Measurements from ENCODE around the gene FBXW7. TPM values are rescaled to one million over a fixed set of nuclear protein-coding genes. Genes with fewer than 3 reads are reported as not detected.

Gene FBXW7
- polyA plus RNA-seq, 1 donor: 19.2 TPM

DNA sequence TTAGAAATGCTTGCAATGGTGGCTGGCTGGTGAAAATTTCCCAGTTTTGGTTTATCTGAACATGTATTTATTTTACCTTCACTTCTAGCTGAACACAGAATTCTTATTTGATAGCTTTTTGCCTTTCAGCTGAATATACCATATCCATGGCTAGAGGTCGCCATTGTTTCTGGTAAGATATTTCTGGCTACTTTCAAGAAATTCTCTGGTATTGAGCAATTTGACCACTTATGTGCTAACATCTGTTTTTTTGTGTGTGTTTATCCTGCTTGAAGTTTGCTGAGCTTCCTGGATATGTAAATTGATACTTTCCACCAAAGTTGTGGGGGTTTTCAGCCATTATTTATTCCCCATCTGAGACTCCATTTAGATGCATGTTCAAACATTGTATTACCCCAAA lies 75.4 kb downstream of the FBXW7 start:
- no peak overlapping the region for H3K27ac ChIP-seq (ENCODE audit: low read length)
- DNase-seq: no peak
- no peaks in the 10 kb centered on the region for H3K27me3 ChIP-seq (ENCODE audit: control insufficient read depth, insufficient read depth, low read length)
- H3K36me3 ChIP-seq (ENCODE audit: control insufficient read depth, insufficient read depth, low read length): no peaks in the 10 kb centered on the region
- no CpG with 5 or more reads among the region's 1 CpG for WGBS (ENCODE audit: insufficient coverage, low lambda C conversion rate)
- H3K9me3 ChIP-seq (ENCODE audit: control insufficient read depth, low read depth, low read length): no peaks in the 10 kb centered on the region
- H3K4me1 ChIP-seq (ENCODE audit: control insufficient read depth, insufficient read depth, low read length): no peaks in the 10 kb centered on the region
- no peak overlapping the region for H3K4me3 ChIP-seq (ENCODE audit: low read length)

DNA sequence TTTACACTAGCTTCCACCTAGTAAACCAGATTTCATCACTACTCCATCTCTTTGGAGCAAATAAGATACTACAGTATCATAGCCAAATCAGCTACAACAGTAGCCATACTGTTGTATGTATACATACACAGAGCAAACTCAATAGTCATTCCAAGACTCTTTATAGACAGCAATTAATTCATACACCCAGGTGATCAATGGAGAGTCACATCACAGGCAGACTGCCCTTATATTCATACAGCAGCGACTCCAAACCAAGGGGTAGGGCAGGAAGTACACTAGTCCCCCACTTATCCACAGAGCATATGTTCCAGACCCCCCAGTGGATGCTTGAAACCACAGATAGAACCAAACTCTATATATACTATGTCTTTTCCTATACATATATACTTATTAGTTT lies 76.6 kb downstream of the FBXW7 start:
- no peaks in the 10 kb centered on the region for H3K4me1 ChIP-seq (ENCODE audit: control insufficient read depth, insufficient read depth, low read length)
- no peaks in the 10 kb centered on the region for H3K36me3 ChIP-seq (ENCODE audit: control insufficient read depth, insufficient read depth, low read length)
- WGBS (ENCODE audit: insufficient coverage, low lambda C conversion rate): no CpG with 5 or more reads among the region's 1 CpG
- DNase-seq: no peak
- no peaks in the 10 kb centered on the region for H3K27me3 ChIP-seq (ENCODE audit: control insufficient read depth, insufficient read depth, low read length)
- no peaks in the 10 kb centered on the region for H3K9me3 ChIP-seq (ENCODE audit: control insufficient read depth, low read depth, low read length)
- H3K27ac ChIP-seq (ENCODE audit: low read length): no peak overlapping the region
- no peak overlapping the region for H3K4me3 ChIP-seq (ENCODE audit: low read length)

DNA sequence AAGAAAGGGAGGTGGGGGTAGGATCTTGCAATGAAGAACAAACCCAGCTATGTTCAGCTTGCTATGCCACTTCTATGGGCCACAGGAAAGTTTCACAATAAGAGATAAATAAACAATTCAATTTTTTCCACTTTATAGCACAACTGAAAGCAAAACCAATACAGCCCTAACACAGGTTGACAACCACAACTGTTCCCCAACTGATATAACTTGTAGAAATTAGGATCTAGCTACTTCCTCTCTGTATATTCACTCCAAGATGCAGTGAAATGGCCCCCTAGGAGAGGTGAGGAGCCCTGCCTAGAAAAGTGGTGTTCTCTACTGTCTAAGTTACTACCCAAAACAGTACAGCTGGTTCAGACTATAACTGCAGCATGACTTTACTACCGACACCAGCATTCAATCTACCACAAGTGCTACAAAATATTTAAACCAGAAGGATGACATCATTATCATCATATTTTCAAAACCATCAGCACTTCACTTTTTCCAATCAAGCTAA lies 77.0 kb downstream of the FBXW7 start:
- H3K4me1 ChIP-seq (ENCODE audit: control insufficient read depth, insufficient read depth, low read length): no peaks in the 10 kb centered on the region
- no peak overlapping the region for H3K27ac ChIP-seq (ENCODE audit: low read length)

DNA sequence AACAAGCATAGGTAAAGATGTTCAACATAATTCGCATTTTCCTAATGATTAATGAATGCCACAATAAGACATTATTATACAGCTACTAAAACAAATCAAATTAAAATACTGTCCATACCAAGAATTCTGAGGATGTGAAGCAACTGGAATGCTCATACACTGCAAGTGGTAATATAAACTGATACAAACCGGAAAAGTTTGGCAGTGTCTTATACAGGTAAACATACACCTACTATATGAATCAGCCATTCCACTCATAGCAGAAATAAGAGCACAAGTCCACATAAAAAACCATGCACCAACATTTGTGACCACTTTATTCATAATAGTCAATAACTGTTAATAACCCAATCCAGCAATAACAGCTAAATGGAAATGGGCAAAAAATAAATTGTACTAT lies 79.3 kb downstream of the FBXW7 start:
- Histone ChIP-seq H3K36me3 (ENCODE audit: control insufficient read depth, insufficient read depth, low read length) (no peaks in the 10 kb centered on the region), H3K4me3 (ENCODE audit: low read length) (no peak overlapping the region), H3K4me1 (ENCODE audit: control insufficient read depth, insufficient read depth, low read length) (no peaks in the 10 kb centered on the region), H3K9me3 (ENCODE audit: control insufficient read depth, low read depth, low read length) (no peaks in the 10 kb centered on the region), H3K27me3 (ENCODE audit: control insufficient read depth, insufficient read depth, low read length) (no peaks in the 10 kb centered on the region), H3K27ac (ENCODE audit: low read length) (no peak overlapping the region)
- no peak for DNase-seq
- 100% methylated on average over 1 of the region's 2 CpGs for WGBS (ENCODE audit: insufficient coverage, low lambda C conversion rate)

More for the DNA sequence above, 77.0 kb downstream of the FBXW7 start:
- no peak for DNase-seq
- Histone ChIP-seq H3K4me3 (ENCODE audit: low read length) (no peak overlapping the region), H3K9me3 (ENCODE audit: control insufficient read depth, low read depth, low read length) (no peaks in the 10 kb centered on the region), H3K27me3 (ENCODE audit: control insufficient read depth, insufficient read depth, low read length) (no peaks in the 10 kb centered on the region), H3K36me3 (ENCODE audit: control insufficient read depth, insufficient read depth, low read length) (no peaks in the 10 kb centered on the region)
- WGBS (ENCODE audit: insufficient coverage, low lambda C conversion rate): no CpG with 5 or more reads among the region's 1 CpG

- Histone ChIP-seq H3K36me3 (ENCODE audit: control insufficient read depth, insufficient read depth, low read length) (no peaks in the 10 kb centered on the region), H3K4me3 (ENCODE audit: low read length) (no peak overlapping the region), H3K4me1 (ENCODE audit: control insufficient read depth, insufficient read depth, low read length) (no peaks in the 10 kb centered on the region), H3K27ac (ENCODE audit: low read length) (no peak overlapping the region), H3K27me3 (ENCODE audit: control insufficient read depth, insufficient read depth, low read length) (no peaks in the 10 kb centered on the region), H3K9me3 (ENCODE audit: control insufficient read depth, low read depth, low read length) (no peaks in the 10 kb centered on the region)
- no peak for DNase-seq
- 92% methylated on average over 2 of the region's 2 CpGs for WGBS (ENCODE audit: insufficient coverage, low lambda C conversion rate)
Observed at GRCh38 chr4:152455311-152455710, 80.6 kb downstream of the FBXW7 start.

DNA sequence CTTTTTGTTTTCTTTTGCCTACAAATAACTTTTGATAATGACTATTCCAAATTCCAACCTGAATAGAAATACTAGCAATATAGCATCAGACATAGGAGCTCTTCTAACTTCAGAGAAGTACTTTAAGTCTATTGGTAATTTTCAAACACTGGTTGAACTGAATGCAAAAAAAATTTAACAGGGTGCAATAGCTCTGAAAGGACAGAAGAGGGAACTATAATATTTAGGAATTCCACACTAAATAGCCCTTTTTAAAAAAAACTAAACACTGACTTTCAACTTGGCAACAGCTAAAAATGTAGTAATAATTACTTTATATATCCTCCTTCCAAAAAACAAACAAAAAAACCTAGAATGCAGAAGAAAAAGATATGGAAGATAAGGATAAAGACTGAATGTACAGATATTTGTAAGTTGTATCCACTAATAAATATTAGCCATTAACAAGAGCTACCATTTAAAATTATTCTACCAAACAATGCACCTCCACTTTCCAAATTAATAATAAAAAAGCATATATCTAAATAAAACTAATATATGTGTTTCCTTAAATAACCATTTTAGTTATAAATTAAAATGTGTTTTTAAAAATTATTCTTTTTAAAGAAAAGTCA lies 81.4 kb downstream of the FBXW7 start:
- Histone ChIP-seq H3K36me3 (ENCODE audit: control insufficient read depth, insufficient read depth, low read length) (no peaks in the 10 kb centered on the region), H3K9me3 (ENCODE audit: control insufficient read depth, low read depth, low read length) (no peaks in the 10 kb centered on the region), H3K27me3 (ENCODE audit: control insufficient read depth, insufficient read depth, low read length) (no peaks in the 10 kb centered on the region), H3K4me3 (ENCODE audit: low read length) (no peak overlapping the region), H3K27ac (ENCODE audit: low read length) (no peak overlapping the region), H3K4me1 (ENCODE audit: control insufficient read depth, insufficient read depth, low read length) (no peaks in the 10 kb centered on the region)
- DNase-seq: no peak

- Histone ChIP-seq H3K4me3 (ENCODE audit: low read length) (no peak overlapping the region), H3K4me1 (ENCODE audit: control insufficient read depth, insufficient read depth, low read length) (no peaks in the 10 kb centered on the region), H3K27me3 (ENCODE audit: control insufficient read depth, insufficient read depth, low read length) (no peaks in the 10 kb centered on the region), H3K36me3 (ENCODE audit: control insufficient read depth, insufficient read depth, low read length) (no peaks in the 10 kb centered on the region), H3K27ac (ENCODE audit: low read length) (no peak overlapping the region), H3K9me3 (ENCODE audit: control insufficient read depth, low read depth, low read length) (no peaks in the 10 kb centered on the region)
- WGBS (ENCODE audit: insufficient coverage, low lambda C conversion rate): 100% methylated on average over 1 of the region's 3 CpGs
- DNase-seq: no peak
Observed at GRCh38 chr4:152451496-152451895, 84.4 kb downstream of the FBXW7 start.

DNA sequence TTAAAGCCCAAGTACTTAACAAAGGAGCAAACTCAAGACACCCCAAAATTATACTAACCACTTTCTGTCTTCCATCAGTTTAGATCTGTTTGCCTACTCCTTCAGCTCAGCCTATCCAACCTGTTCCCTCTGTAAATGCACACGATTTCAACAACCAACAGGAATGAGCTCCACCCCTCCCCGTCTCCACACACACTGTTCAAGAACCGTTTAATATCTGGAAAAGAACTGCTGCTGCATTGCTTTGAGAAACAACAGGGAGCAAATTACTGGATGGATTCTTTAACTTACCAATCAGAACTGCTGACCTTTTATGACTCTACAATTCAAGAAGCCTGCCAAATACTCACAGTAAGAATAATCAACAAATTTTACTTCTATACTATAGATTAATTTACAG lies 87.0 kb downstream of the FBXW7 start:
- H3K9me3 ChIP-seq (ENCODE audit: control insufficient read depth, low read depth, low read length): no peaks in the 10 kb centered on the region
- 71% methylated on average over 1 of the region's 3 CpGs for WGBS (ENCODE audit: insufficient coverage, low lambda C conversion rate)
- H3K36me3 ChIP-seq (ENCODE audit: control insufficient read depth, insufficient read depth, low read length): no peaks in the 10 kb centered on the region
- no peak for DNase-seq
- no peak overlapping the region for H3K27ac ChIP-seq (ENCODE audit: low read length)
- no peaks in the 10 kb centered on the region for H3K4me1 ChIP-seq (ENCODE audit: control insufficient read depth, insufficient read depth, low read length)
- no peak overlapping the region for H3K4me3 ChIP-seq (ENCODE audit: low read length)
- no peaks in the 10 kb centered on the region for H3K27me3 ChIP-seq (ENCODE audit: control insufficient read depth, insufficient read depth, low read length)

- H3K4me1 ChIP-seq (ENCODE audit: control insufficient read depth, insufficient read depth, low read length): no peaks in the 10 kb centered on the region
- no peaks in the 10 kb centered on the region for H3K9me3 ChIP-seq (ENCODE audit: control insufficient read depth, low read depth, low read length)
- no peak for DNase-seq
- 67% methylated on average over 1 of the region's 6 CpGs for WGBS (ENCODE audit: insufficient coverage, low lambda C conversion rate)
- no peaks in the 10 kb centered on the region for H3K36me3 ChIP-seq (ENCODE audit: control insufficient read depth, insufficient read depth, low read length)
- H3K27ac ChIP-seq (ENCODE audit: low read length): no peak overlapping the region
- H3K27me3 ChIP-seq (ENCODE audit: control insufficient read depth, insufficient read depth, low read length): no peaks in the 10 kb centered on the region
- H3K4me3 ChIP-seq (ENCODE audit: low read length): no peak overlapping the region
Observed at GRCh38 chr4:152448038-152448707, 87.7 kb downstream of the FBXW7 start.

GRCh38 chr4:152443859-152444258 lies 92.0 kb downstream of the FBXW7 start:
- no peaks in the 10 kb centered on the region for H3K36me3 ChIP-seq (ENCODE audit: control insufficient read depth, insufficient read depth, low read length)
- DNase-seq: no peak
- no peaks in the 10 kb centered on the region for H3K27me3 ChIP-seq (ENCODE audit: control insufficient read depth, insufficient read depth, low read length)
- no peak overlapping the region for H3K27ac ChIP-seq (ENCODE audit: low read length)
- H3K4me3 ChIP-seq (ENCODE audit: low read length): no peak overlapping the region
- H3K4me1 ChIP-seq (ENCODE audit: control insufficient read depth, insufficient read depth, low read length): no peaks in the 10 kb centered on the region
- H3K9me3 ChIP-seq (ENCODE audit: control insufficient read depth, low read depth, low read length): no peaks in the 10 kb centered on the region
- 100% methylated on average over 2 of the region's 3 CpGs for WGBS (ENCODE audit: insufficient coverage, low lambda C conversion rate)

GRCh38 chr4:152437561-152437960 lies 98.3 kb downstream of the FBXW7 start:
- Histone ChIP-seq H3K9me3 (ENCODE audit: control insufficient read depth, low read depth, low read length) (no peaks in the 10 kb centered on the region), H3K4me1 (ENCODE audit: control insufficient read depth, insufficient read depth, low read length) (no peaks in the 10 kb centered on the region), H3K27ac (ENCODE audit: low read length) (no peak overlapping the region), H3K36me3 (ENCODE audit: control insufficient read depth, insufficient read depth, low read length) (no peaks in the 10 kb centered on the region), H3K4me3 (ENCODE audit: low read length) (no peak overlapping the region), H3K27me3 (ENCODE audit: control insufficient read depth, insufficient read depth, low read length) (no peaks in the 10 kb centered on the region)
- WGBS (ENCODE audit: insufficient coverage, low lambda C conversion rate): 100% methylated on average over 2 of the region's 7 CpGs
- no peak for DNase-seq

Measured in large intestine (tissue), 3 donors.